ENCODE data around the gene ADRA2C. TPM values are rescaled to one million over a fixed set of nuclear protein-coding genes. Genes with fewer than 3 reads are reported as not detected.

ADRA2C gene
- total RNA-seq, 1 experiment from 2014 or later = 18.5 TPM

GRCh38 chr4:3727847-3728469 is 38.2 kb upstream of the ADRA2C start:
- H3K9me3 ChIP-seq (replicated peaks) = no peaks in the 10 kb centered on the region
- H3K27me3 ChIP-seq = peaks cover 7% of the 10 kb centered on the region
- no peak overlapping the region for H3K4me3 ChIP-seq
- peaks cover 9% of the 10 kb centered on the region for H3K4me1 ChIP-seq
- no peak overlapping the region for H3K27ac ChIP-seq
- H3K36me3 ChIP-seq = no peaks in the 10 kb centered on the region
- no peak for DNase-seq

GRCh38 chr4:3729188-3729881 is 36.9 kb upstream of the ADRA2C start:
- Histone ChIP-seq H3K27ac (no peak overlapping the region), H3K9me3 (replicated peaks) (no peaks in the 10 kb centered on the region), H3K4me3 (no peak overlapping the region), H3K36me3 (no peaks in the 10 kb centered on the region), H3K4me1 (peaks cover 5% of the 10 kb centered on the region; the same call in 1 of the 2 replicates), H3K27me3 (peaks cover 7% of the 10 kb centered on the region)
- no peak for DNase-seq

- Histone ChIP-seq H3K4me3 (no peak overlapping the region), H3K36me3 (no peaks in the 10 kb centered on the region), H3K9me3 (replicated peaks) (no peaks in the 10 kb centered on the region), H3K27ac (no peak overlapping the region), H3K4me1 (peaks cover 5% of the 10 kb centered on the region; the same call in 1 of the 2 replicates), H3K27me3 (peaks cover 7% of the 10 kb centered on the region)
- no peak for DNase-seq
Observed at GRCh38 chr4:3729882-3730226, 36.3 kb upstream of the ADRA2C start.

GRCh38 chr4:3730422-3731190 is 35.6 kb upstream of the ADRA2C start:
- Histone ChIP-seq H3K27me3 (peaks cover 7% of the 10 kb centered on the region), H3K4me3 (no peak overlapping the region), H3K9me3 (replicated peaks) (no peaks in the 10 kb centered on the region), H3K36me3 (no peaks in the 10 kb centered on the region), H3K27ac (no peak overlapping the region), H3K4me1 (peaks cover 5% of the 10 kb centered on the region; the same call in 1 of the 2 replicates)
- DNase-seq = peak in 1 of 2 experiments; percentile 23

GRCh38 chr4:3732076-3733028 is 33.8 kb upstream of the ADRA2C start:
- H3K27ac ChIP-seq = no peak overlapping the region
- peaks cover 2% of the 10 kb centered on the region; the same call in 1 of the 2 replicates for H3K27me3 ChIP-seq

GRCh38 chr4:3733195-3733594 is 33.0 kb upstream of the ADRA2C start:
- Histone ChIP-seq H3K9me3 (replicated peaks) (no peaks in the 10 kb centered on the region), H3K4me1 (no peaks in the 10 kb centered on the region), H3K27me3 (0 out of 2 replicates have a peak, but pooled peaks cover 2% of the 10 kb centered on the region), H3K36me3 (no peaks in the 10 kb centered on the region), H3K27ac (no peak overlapping the region), H3K4me3 (no peak overlapping the region)
- DNase-seq = no peak

More at GRCh38 chr4:3732076-3733028, 33.8 kb upstream of the ADRA2C start:
- no peak for DNase-seq
- Histone ChIP-seq H3K4me1 (no peaks in the 10 kb centered on the region), H3K36me3 (no peaks in the 10 kb centered on the region), H3K4me3 (no peak overlapping the region), H3K9me3 (replicated peaks) (no peaks in the 10 kb centered on the region)

GRCh38 chr4:3735196-3735595 is 31.0 kb upstream of the ADRA2C start:
- H3K4me3 ChIP-seq = no peak overlapping the region
- no peaks in the 10 kb centered on the region for H3K36me3 ChIP-seq
- DNase-seq = no peak
- no peaks in the 10 kb centered on the region for H3K9me3 ChIP-seq (replicated peaks)
- no peaks in the 10 kb centered on the region; the same call in 1 of the 2 replicates for H3K4me1 ChIP-seq
- H3K27me3 ChIP-seq = 0 out of 2 replicates have a peak, but pooled peaks cover 2% of the 10 kb centered on the region
- H3K27ac ChIP-seq = no peak overlapping the region

- H3K27ac ChIP-seq = no peak overlapping the region
- no peaks in the 10 kb centered on the region for H3K36me3 ChIP-seq
- no peak overlapping the region for H3K4me3 ChIP-seq
- no peaks in the 10 kb centered on the region; the same call in 1 of the 2 replicates for H3K4me1 ChIP-seq
- no peak for DNase-seq
- no peaks in the 10 kb centered on the region for H3K9me3 ChIP-seq (replicated peaks)
- H3K27me3 ChIP-seq = 0 out of 2 replicates have a peak, but pooled peaks cover 2% of the 10 kb centered on the region
Observed at GRCh38 chr4:3736290-3736689, 29.9 kb upstream of the ADRA2C start.

GRCh38 chr4:3736806-3737205 is 29.4 kb upstream of the ADRA2C start:
- 0 out of 2 replicates have a peak, but pooled peaks cover under 1% of the 10 kb centered on the region for H3K27me3 ChIP-seq
- no peak overlapping the region for H3K27ac ChIP-seq
- no peaks in the 10 kb centered on the region; the same call in 1 of the 2 replicates for H3K4me1 ChIP-seq

GRCh38 chr4:3739577-3739976 is 26.6 kb upstream of the ADRA2C start:
- H3K9me3 ChIP-seq (replicated peaks) = no peaks in the 10 kb centered on the region
- no peaks in the 10 kb centered on the region for H3K36me3 ChIP-seq
- peak; percentile 18 to 29 for DNase-seq
- H3K27ac ChIP-seq = no peak overlapping the region
- H3K4me3 ChIP-seq = no peak overlapping the region
- H3K27me3 ChIP-seq = no peaks in the 10 kb centered on the region
- H3K4me1 ChIP-seq = no peaks in the 10 kb centered on the region; the same call in 1 of the 2 replicates

More at GRCh38 chr4:3736806-3737205, 29.4 kb upstream of the ADRA2C start:
- no peak for DNase-seq
- Histone ChIP-seq H3K9me3 (replicated peaks) (no peaks in the 10 kb centered on the region), H3K36me3 (no peaks in the 10 kb centered on the region), H3K4me3 (no peak overlapping the region)

- Histone ChIP-seq H3K36me3 (no peaks in the 10 kb centered on the region), H3K27me3 (no peaks in the 10 kb centered on the region), H3K4me3 (no peak overlapping the region), H3K4me1 (no peaks in the 10 kb centered on the region; the same call in 1 of the 2 replicates), H3K27ac (no peak overlapping the region), H3K9me3 (replicated peaks) (no peaks in the 10 kb centered on the region)
- no peak for DNase-seq
Observed at GRCh38 chr4:3740256-3740655, 25.9 kb upstream of the ADRA2C start.

- Histone ChIP-seq H3K36me3 (no peaks in the 10 kb centered on the region), H3K27ac (no peak overlapping the region), H3K9me3 (replicated peaks) (no peaks in the 10 kb centered on the region), H3K27me3 (no peaks in the 10 kb centered on the region), H3K4me1 (no peaks in the 10 kb centered on the region; the same call in 1 of the 2 replicates), H3K4me3 (no peak overlapping the region)
- DNase-seq = no peak
Observed at GRCh38 chr4:3741217-3742011, 24.8 kb upstream of the ADRA2C start.

GRCh38 chr4:3742610-3743009 is 23.6 kb upstream of the ADRA2C start:
- no peaks in the 10 kb centered on the region for H3K36me3 ChIP-seq
- no peaks in the 10 kb centered on the region; the same call in 1 of the 2 replicates for H3K4me1 ChIP-seq
- no peaks in the 10 kb centered on the region for H3K27me3 ChIP-seq
- no peak for DNase-seq
- no peak overlapping the region for H3K27ac ChIP-seq
- no peak overlapping the region for H3K4me3 ChIP-seq
- H3K9me3 ChIP-seq (replicated peaks) = no peaks in the 10 kb centered on the region
